CD14-positive monocyte (primary cell): Measurements from ENCODE around the gene ZC3H6. TPM values are rescaled to one million over a fixed set of nuclear protein-coding genes. Genes with fewer than 3 reads are reported as not detected.
"Not testable (repeated sequence)": the region's sequence is repeated elsewhere in the genome, so short reads cannot be mapped to it uniquely, and the experiment has no call there.

Experiments
- DNase-seq, 3 donors: peaks; one replicate each; pipeline ENCODE4 v3.0.0-alpha.2; 2011 to 2022
- H2AFZ ChIP-seq: 2 replicates; pipeline ENCODE4 v1.6.0; 2012; ENCODE audit warnings: mild to moderate bottlenecking, low read depth, low read length, inconsistent platforms; ENCODE audit not compliant: insufficient read depth, poor library complexity, severe bottlenecking
- H3K27ac ChIP-seq, 2 donors: 1 replicate in 1 of 2; 2 replicates in 1 of 2; pipeline ENCODE4 v1.5.1; 2012 to 2013; ENCODE audit warnings: low read length in 2 of 2, control low read depth in 1 of 2, inconsistent platforms in 1 of 2, low read depth in 1 of 2, mild to moderate bottlenecking in 1 of 2
- H3K27me3 ChIP-seq, 2 donors: one replicate each; pipeline versions ENCODE4 v1.6.0 to v1.6.1; 2011 to 2013; ENCODE audit warnings: low read length in 2 of 2; ENCODE audit not compliant: control insufficient read depth in 2 of 2, insufficient read depth in 2 of 2
- H3K36me3 ChIP-seq, 2 donors: replicated peaks in 1 of 2; 1 replicate in 1 of 2; 2 replicates in 1 of 2; pipeline versions ENCODE4 v1.5.1 to v1.6.1; 2012 to 2013; ENCODE audit warnings: low read length in 2 of 2, control low read depth in 1 of 2, inconsistent platforms in 1 of 2, mild to moderate bottlenecking in 1 of 2; ENCODE audit not compliant: insufficient read depth in 2 of 2, control insufficient read depth in 1 of 2
- H3K4me1 ChIP-seq, 2 donors: 1 replicate in 1 of 2; 2 replicates in 1 of 2; pipeline versions ENCODE4 v1.5.1 to v1.6.1; 2012 to 2013; ENCODE audit warnings: low read length in 2 of 2, control low read depth in 1 of 2, inconsistent platforms in 1 of 2, mild to moderate bottlenecking in 1 of 2, moderate library complexity in 1 of 2; ENCODE audit not compliant: insufficient read depth in 2 of 2, control insufficient read depth in 1 of 2
- H3K4me2 ChIP-seq: replicated peaks from 2 replicates; pipeline ENCODE3; 2012; ENCODE audit warnings: low read length, moderate library complexity, mild to moderate bottlenecking; ENCODE audit not compliant: poor library complexity, severe bottlenecking; ENCODE audit errors: extremely low read depth
- H3K4me3 ChIP-seq, 3 experiments: fragments of 200-600 bp in 1 of 3; sonication (generic) in 1 of 3; replicated peaks in 1 of 3; 1 replicate in 2 of 3; 2 replicates in 1 of 3; pipeline ENCODE4 v1.5.1; 2011 to 2013; ENCODE audit warnings: low read length in 3 of 3, mild to moderate bottlenecking in 3 of 3, control low read depth in 2 of 3, low read depth in 2 of 3, inconsistent platforms in 1 of 3, moderate library complexity in 1 of 3
- H3K79me2 ChIP-seq: 2 replicates; pipeline ENCODE4 v1.6.0; 2012; ENCODE audit warnings: mild to moderate bottlenecking, control low read depth, inconsistent platforms, low read length, moderate library complexity; ENCODE audit not compliant: insufficient read depth
- H3K9ac ChIP-seq: 2 replicates; pipeline ENCODE4 v1.6.0; 2017; ENCODE audit warnings: low read length, mild to moderate bottlenecking; ENCODE audit not compliant: insufficient read depth, poor library complexity, severe bottlenecking
- H3K9me3 ChIP-seq, 2 donors: replicated peaks in 1 of 2; 1 replicate in 1 of 2; 2 replicates in 1 of 2; pipeline versions ENCODE4 v1.5.1 to v1.6.1; 2012 to 2013; ENCODE audit warnings: low read length in 2 of 2, control low read depth in 1 of 2; ENCODE audit not compliant: control insufficient read depth in 1 of 2, insufficient read depth in 1 of 2
- H4K20me1 ChIP-seq: 2 replicates; pipeline ENCODE4 v1.6.0; 2012; ENCODE audit warnings: mild to moderate bottlenecking, low read length, control low read depth, moderate library complexity; ENCODE audit not compliant: insufficient read depth
- H3K27ac Mint-ChIP-seq, 7 donors: one replicate each; pipeline ENCODE4 v1.8.0; 2020; ENCODE audit warnings: mild to moderate bottlenecking in 7 of 7, mixed read lengths in 7 of 7, moderate library complexity in 6 of 7, inconsistent platforms in 2 of 7
- H3K27me3 Mint-ChIP-seq, 3 donors: one replicate each; pipeline ENCODE4 v1.8.0; 2021 to 2022; ENCODE audit warnings: low read depth in 3 of 3, mild to moderate bottlenecking in 3 of 3, mixed read lengths in 3 of 3, moderate library complexity in 3 of 3, inconsistent platforms in 1 of 3
- H3K36me3 Mint-ChIP-seq, 2 donors: one replicate each; pipeline ENCODE4 v1.8.0; 2020; ENCODE audit warnings: mixed read lengths in 2 of 2, inconsistent platforms in 1 of 2, mild to moderate bottlenecking in 1 of 2
- H3K4me1 Mint-ChIP-seq: one replicate; pipeline ENCODE4 v1.8.0; 2020; ENCODE audit warnings: mild to moderate bottlenecking, mixed read lengths
- H3K4me3 Mint-ChIP-seq, 2 donors: one replicate each; pipeline ENCODE4 v1.8.0; 2020; ENCODE audit warnings: mild to moderate bottlenecking in 2 of 2, mixed read lengths in 2 of 2, moderate library complexity in 1 of 2
- H3K9me3 Mint-ChIP-seq, 7 donors: one replicate each; pipeline ENCODE4 v1.8.0; 2020 to 2022; ENCODE audit warnings: mixed read lengths in 7 of 7, mild to moderate bottlenecking in 6 of 7, moderate library complexity in 6 of 7, inconsistent platforms in 2 of 7
- WGBS: methylation state at CpG from one replicate; pipeline ENCODE4 v1.1.5; 2013; ENCODE audit warnings: missing lambda C conversion rate; ENCODE audit not compliant: insufficient coverage; 5-methylcytosine and 5-hydroxymethylcytosine counted together
- intact Hi-C, 2 donors: fragments of 100-400 bp; cut with micrococcal nuclease; formaldehyde crosslinking; loops; one replicate each; pipeline versions ENCODE4 v1.15.0 to v1.15.1; 2023
- polyA plus RNA-seq, 3 donors: library from polyadenylated mRNA; depleted of rRNA in 1 of 3; unstranded in 2 of 3; stranded (reverse) in 1 of 3; fragments of 300-500 nt in 2 of 3; fragments of >200 nt in 1 of 3; fragmentation: Illumina TruSeq in 2 of 3; gene quantifications; 1 replicate in 2 of 3; 2 replicates in 1 of 3; pipeline ENCODE4 v1.2.3, GENCODE V29; 2012 to 2021
- TF ChIP-seq, protein P1 (sequence below): fragments of 200-600 bp; IDR thresholded peaks from one replicate; pipeline ENCODE4 v1.8.0; 2022; ENCODE audit warnings: antibody characterized with exemption, mild to moderate bottlenecking

The ZC3H6 gene
- polyA plus RNA-seq, 3 donors = 2.1 to 2.5 (median 2.4) TPM

DNA sequence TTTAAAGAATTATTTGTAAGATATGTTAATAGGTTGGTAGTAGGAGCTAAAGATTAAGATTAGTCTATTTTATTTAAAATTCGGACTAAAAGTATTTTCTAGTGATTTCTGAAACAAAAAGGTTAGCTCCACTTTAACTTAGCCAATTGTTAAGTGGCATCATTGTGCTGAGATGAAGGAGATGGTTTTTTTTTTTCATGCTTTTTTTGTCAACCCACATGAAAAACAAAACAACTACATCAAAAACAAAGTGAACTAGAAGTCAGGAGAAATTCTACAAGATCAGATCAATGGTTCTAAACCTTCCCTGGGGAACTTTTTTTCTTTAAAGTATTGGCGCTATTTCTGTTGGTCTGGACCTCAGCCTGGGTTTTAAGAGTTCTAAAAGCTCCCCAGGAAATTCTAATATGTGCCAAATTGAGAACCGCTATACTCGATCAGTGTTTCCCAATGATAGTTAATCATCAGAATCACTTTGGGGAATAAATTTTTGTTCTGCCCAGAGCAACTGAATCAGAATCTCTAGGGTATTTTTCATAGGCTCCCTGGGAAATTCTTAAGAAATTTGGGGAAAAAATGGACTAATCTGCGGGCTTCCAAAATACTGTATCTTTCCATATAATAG lies 2.3 kb downstream of the ZC3H6 start:
- Mint-ChIP-seq H3K4me3 (no peak overlapping the region), H3K36me3 (peaks cover 2% of the 10 kb centered on the region in 2 donors), H3K27me3 (no peaks in the 10 kb centered on the region), H3K4me1 (peaks cover 6% of the 10 kb centered on the region), H3K27ac (no peak overlapping the region), H3K9me3 (no peaks in the 10 kb centered on the region)
- TF ChIP-seq, protein P1, sequence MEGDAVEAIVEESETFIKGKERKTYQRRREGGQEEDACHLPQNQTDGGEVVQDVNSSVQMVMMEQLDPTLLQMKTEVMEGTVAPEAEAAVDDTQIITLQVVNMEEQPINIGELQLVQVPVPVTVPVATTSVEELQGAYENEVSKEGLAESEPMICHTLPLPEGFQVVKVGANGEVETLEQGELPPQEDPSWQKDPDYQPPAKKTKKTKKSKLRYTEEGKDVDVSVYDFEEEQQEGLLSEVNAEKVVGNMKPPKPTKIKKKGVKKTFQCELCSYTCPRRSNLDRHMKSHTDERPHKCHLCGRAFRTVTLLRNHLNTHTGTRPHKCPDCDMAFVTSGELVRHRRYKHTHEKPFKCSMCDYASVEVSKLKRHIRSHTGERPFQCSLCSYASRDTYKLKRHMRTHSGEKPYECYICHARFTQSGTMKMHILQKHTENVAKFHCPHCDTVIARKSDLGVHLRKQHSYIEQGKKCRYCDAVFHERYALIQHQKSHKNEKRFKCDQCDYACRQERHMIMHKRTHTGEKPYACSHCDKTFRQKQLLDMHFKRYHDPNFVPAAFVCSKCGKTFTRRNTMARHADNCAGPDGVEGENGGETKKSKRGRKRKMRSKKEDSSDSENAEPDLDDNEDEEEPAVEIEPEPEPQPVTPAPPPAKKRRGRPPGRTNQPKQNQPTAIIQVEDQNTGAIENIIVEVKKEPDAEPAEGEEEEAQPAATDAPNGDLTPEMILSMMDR = no peak
- Histone ChIP-seq H3K4me1 (peaks cover 3 to 12% of the 10 kb centered on the region in 2 donors), H3K79me2 (peaks cover 22% of the 10 kb centered on the region), H3K36me3 (no peaks in the 10 kb centered on the region), H3K4me3 (no peak overlapping the region), H3K9me3 (no peaks in the 10 kb centered on the region), H3K27ac (no peak overlapping the region), H4K20me1 (no peaks in the 10 kb centered on the region), H2AFZ (no peak overlapping the region), H3K27me3 (no peaks in the 10 kb centered on the region), H3K9ac (no peak overlapping the region), H3K4me2 (no peak overlapping the region)
- no CpG with 5 or more reads among the region's 5 CpGs for WGBS
- no peak for DNase-seq
- intact Hi-C loops = loop anchor here in 1 of 2 donors (10.0 kb wide), 1 partner anchor 223 kb away; the partner anchor contains the start of gene TMEM87B

DNA sequence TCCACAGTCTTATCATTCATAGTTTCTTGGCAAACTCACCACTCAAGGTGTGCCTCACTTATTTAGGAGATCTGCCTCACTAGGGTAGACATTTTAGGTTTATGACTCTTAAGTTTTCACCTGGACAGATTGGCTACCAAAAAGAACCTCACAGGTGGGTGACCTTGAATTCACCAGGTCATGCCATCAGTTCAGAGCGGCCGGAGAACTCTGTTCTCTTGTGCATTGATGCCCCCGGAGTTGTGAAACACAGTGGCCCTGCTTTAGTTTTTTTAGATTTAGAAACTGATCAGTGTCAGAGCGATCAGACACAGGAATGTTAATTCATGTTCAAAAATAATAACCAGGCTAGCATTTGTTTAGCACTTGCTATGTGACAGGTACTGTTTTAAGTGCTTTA lies 6.7 kb downstream of the ZC3H6 start:
- H3K4me3 ChIP-seq, H3K27ac ChIP-seq, H4K20me1 ChIP-seq, H3K27me3 ChIP-seq, H3K9me3 ChIP-seq, H3K4me1 ChIP-seq, H3K4me2 ChIP-seq, H3K36me3 ChIP-seq, H2AFZ ChIP-seq, H3K27me3 Mint-ChIP-seq, H3K9ac ChIP-seq, H3K4me1 Mint-ChIP-seq, H3K9me3 Mint-ChIP-seq, H3K4me3 Mint-ChIP-seq, H3K27ac Mint-ChIP-seq, DNase-seq, intact Hi-C loops, H3K36me3 Mint-ChIP-seq: not testable (repeated sequence)
- peaks cover 15% of the 10 kb centered on the region for H3K79me2 ChIP-seq
- WGBS = no CpG with 5 or more reads among the region's 4 CpGs

DNA sequence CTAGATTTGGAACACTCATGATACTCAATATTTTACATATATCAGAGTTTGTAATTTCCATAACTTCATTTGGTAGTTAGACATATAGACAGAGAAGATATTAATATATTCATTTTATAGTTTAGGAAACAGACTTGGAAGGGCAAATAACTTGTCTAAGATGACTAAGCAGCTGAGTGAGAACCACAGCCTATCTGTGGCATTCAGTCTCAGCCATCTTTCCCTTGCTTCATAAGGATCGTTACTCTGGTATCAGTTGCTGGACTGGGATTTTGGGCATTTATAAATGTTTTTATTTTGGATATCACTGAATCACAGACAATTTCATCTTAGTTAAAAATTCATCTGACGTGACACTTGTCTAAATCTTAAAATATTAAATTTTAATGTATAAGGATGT lies 8.1 kb downstream of the ZC3H6 start:
- intact Hi-C loops, H3K4me1 Mint-ChIP-seq, DNase-seq, H3K27me3 Mint-ChIP-seq, H3K9me3 ChIP-seq, H3K79me2 ChIP-seq, H3K9me3 Mint-ChIP-seq, H3K27ac ChIP-seq, H2AFZ ChIP-seq, H3K4me3 ChIP-seq, H3K27me3 ChIP-seq, H4K20me1 ChIP-seq, H3K36me3 Mint-ChIP-seq, H3K9ac ChIP-seq, H3K4me1 ChIP-seq, H3K4me3 Mint-ChIP-seq, H3K4me2 ChIP-seq, H3K27ac Mint-ChIP-seq, H3K36me3 ChIP-seq: not testable (repeated sequence)
- no CpG with 5 or more reads among the region's 2 CpGs for WGBS
